Dendritic cell treated with granulocyte-macrophage colony-stimulating factor and Interleukin-4, amounts not matched to agents 40 ng/mL and 50 ng/mL, for 4 days (primary cell): Measurements from ENCODE around the gene RNF157.
"Not testable (repeated sequence)": the region's sequence is repeated elsewhere in the genome, so short reads cannot be mapped to it uniquely, and the experiment has no call there.

ENCODE experiments used
- H3K27ac Mint-ChIP-seq: one replicate; pipeline ENCODE4 v1.8.0; 2022; ENCODE audit warnings: mild to moderate bottlenecking, mixed read lengths
- H3K27me3 Mint-ChIP-seq: one replicate; pipeline ENCODE4 v1.8.0; 2022; ENCODE audit warnings: mild to moderate bottlenecking, mixed read lengths
- H3K36me3 Mint-ChIP-seq: one replicate; pipeline ENCODE4 v1.8.0; 2022; ENCODE audit warnings: low read depth, mixed read lengths
- H3K4me1 Mint-ChIP-seq: one replicate; pipeline ENCODE4 v1.8.0; 2022; ENCODE audit warnings: low read depth, mixed read lengths
- H3K4me3 Mint-ChIP-seq: one replicate; pipeline ENCODE4 v1.8.0; 2022; ENCODE audit warnings: mild to moderate bottlenecking, moderate library complexity, mixed read lengths
- H3K9me3 Mint-ChIP-seq: one replicate; pipeline ENCODE4 v1.8.0; 2022; ENCODE audit warnings: mixed read lengths
- intact Hi-C: fragments of 100-400 bp; cut with micrococcal nuclease; formaldehyde crosslinking; loops from one replicate; pipeline ENCODE4 v1.15.0; 2022

Gene RNF157

GRCh38 chr17:76253841-76254240 is 13.5 kb upstream of the RNF157 start:
- Mint-ChIP-seq H3K9me3 (no peaks in the 10 kb centered on the region), H3K27me3 (peaks cover 2% of the 10 kb centered on the region), H3K27ac (no peak overlapping the region), H3K36me3 (no peaks in the 10 kb centered on the region), H3K4me1 (peaks cover 24% of the 10 kb centered on the region), H3K4me3 (no peak overlapping the region)
- intact Hi-C loops, result no loop called here

GRCh38 chr17:76252967-76253766 is 12.9 kb upstream of the RNF157 start:
- H3K27me3 Mint-ChIP-seq, H3K36me3 Mint-ChIP-seq, intact Hi-C loops, H3K9me3 Mint-ChIP-seq, H3K4me3 Mint-ChIP-seq: not testable (repeated sequence)
- Mint-ChIP-seq H3K4me1 (peaks cover 28% of the 10 kb centered on the region), H3K27ac (peak overlapping the region; percentile 90)

GRCh38 chr17:76252040-76252954 is 12.0 kb upstream of the RNF157 start:
- H3K27me3 Mint-ChIP-seq, result peaks cover 2% of the 10 kb centered on the region
- no peaks in the 10 kb centered on the region for H3K36me3 Mint-ChIP-seq
- H3K27ac Mint-ChIP-seq, result peak overlapping the region; percentile 90
- no peaks in the 10 kb centered on the region for H3K9me3 Mint-ChIP-seq
- H3K4me3 Mint-ChIP-seq, result peak overlapping the region; percentile 62
- H3K4me1 Mint-ChIP-seq, result peaks cover 36% of the 10 kb centered on the region
- intact Hi-C loops, result no loop called here

DNA sequence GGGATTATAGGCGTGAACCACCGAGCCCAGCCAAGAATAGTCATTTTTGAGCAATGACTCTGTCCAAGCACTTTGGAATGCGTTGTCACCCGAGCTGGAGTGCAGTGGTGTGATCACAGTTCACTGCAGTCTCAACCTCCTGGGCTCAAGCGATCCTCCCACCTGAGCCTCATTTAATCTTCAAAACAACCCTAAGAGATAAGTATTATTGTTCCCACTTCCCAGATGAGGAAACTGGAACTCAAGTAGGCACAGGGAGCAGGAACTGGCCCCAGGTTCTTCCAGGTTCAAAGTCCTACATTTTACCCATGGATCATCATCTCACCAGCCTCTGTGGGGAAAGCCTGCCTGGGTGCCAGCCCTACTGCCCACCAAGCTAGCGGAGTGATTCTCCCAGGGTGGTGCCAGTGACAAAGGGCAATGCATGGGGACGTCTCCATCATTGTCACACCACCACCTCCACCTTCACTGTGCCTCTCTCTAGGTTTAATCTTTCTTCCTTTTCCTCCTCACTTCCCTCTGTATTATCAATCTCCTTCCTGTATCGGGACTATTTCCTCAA is 11.3 kb upstream of the RNF157 start:
- H3K27ac Mint-ChIP-seq, result peak overlapping the region; percentile 90
- H3K36me3 Mint-ChIP-seq, result no peaks in the 10 kb centered on the region
- H3K4me1 Mint-ChIP-seq, result peaks cover 42% of the 10 kb centered on the region
- intact Hi-C loops, result no loop called here
- no peaks in the 10 kb centered on the region for H3K9me3 Mint-ChIP-seq
- peaks cover 2% of the 10 kb centered on the region for H3K27me3 Mint-ChIP-seq
- no peak overlapping the region for H3K4me3 Mint-ChIP-seq

- no peak overlapping the region for H3K4me3 Mint-ChIP-seq
- peaks cover 51% of the 10 kb centered on the region for H3K4me1 Mint-ChIP-seq
- intact Hi-C loops, result no loop called here
- H3K27me3 Mint-ChIP-seq, result peaks cover 2% of the 10 kb centered on the region
- no peaks in the 10 kb centered on the region for H3K36me3 Mint-ChIP-seq
- H3K9me3 Mint-ChIP-seq, result no peaks in the 10 kb centered on the region
- no peak overlapping the region for H3K27ac Mint-ChIP-seq
Measured at GRCh38 chr17:76250141-76250540, 9.8 kb upstream of the RNF157 start.

DNA sequence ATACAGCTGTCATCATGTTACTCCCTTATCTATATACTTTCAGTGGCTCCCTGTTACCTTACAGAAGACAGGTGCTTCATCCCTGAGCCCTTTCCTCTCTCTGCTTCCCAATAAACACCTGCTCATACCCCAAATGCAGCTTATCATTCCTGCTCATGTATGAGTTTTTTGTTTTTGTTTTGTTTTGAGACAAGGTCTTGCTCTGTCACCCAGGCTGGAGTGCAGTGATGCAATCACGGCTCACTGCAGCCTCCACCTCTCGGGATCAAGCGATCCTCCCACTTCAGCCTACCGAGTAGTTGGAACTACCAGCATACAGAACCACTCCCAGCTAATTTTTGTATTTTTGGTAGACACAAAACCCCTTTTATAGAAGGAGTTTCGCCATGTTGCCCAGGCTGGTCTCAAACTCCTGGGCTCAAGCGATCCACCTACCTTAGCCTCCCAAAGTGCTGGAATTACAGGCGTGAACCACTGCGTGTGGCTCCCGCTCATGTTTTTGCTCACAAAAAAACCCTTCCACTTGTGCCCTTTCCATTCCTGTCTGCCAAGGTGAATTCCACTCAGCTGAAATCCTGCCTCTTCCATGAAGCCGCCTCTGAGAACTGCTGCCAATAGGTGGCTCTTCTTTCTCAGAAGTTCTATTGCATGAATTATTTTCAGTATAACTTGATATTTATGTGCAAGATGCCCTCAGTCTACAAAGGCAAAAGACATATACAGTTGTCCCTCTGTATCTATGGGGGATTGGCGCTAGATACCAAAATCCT is 7.9 kb upstream of the RNF157 start:
- Mint-ChIP-seq H3K9me3 (no peaks in the 10 kb centered on the region), H3K36me3 (no peaks in the 10 kb centered on the region), H3K27me3 (peaks cover 19% of the 10 kb centered on the region), H3K4me1 (peaks cover 56% of the 10 kb centered on the region), H3K4me3 (no peak overlapping the region), H3K27ac (peak overlapping the region; percentile 36)
- intact Hi-C loops, result no loop called here

GRCh38 chr17:76247304-76247703 is 7.0 kb upstream of the RNF157 start:
- no peaks in the 10 kb centered on the region for H3K36me3 Mint-ChIP-seq
- H3K27ac Mint-ChIP-seq, result no peak overlapping the region
- intact Hi-C loops, result no loop called here
- H3K4me3 Mint-ChIP-seq, result no peak overlapping the region
- H3K9me3 Mint-ChIP-seq, result no peaks in the 10 kb centered on the region
- H3K27me3 Mint-ChIP-seq, result peaks cover 28% of the 10 kb centered on the region
- peaks cover 47% of the 10 kb centered on the region for H3K4me1 Mint-ChIP-seq

GRCh38 chr17:76246080-76247066 is 6.1 kb upstream of the RNF157 start:
- intact Hi-C loops, result no loop called here

GRCh38 chr17:76244721-76245120 is 4.4 kb upstream of the RNF157 start:
- not testable (repeated sequence) for H3K9me3 Mint-ChIP-seq, H3K4me3 Mint-ChIP-seq, H3K36me3 Mint-ChIP-seq, H3K27ac Mint-ChIP-seq
- Mint-ChIP-seq H3K4me1 (peaks cover 42% of the 10 kb centered on the region), H3K27me3 (peaks cover 48% of the 10 kb centered on the region)
- intact Hi-C loops, result loop anchor here (5.0 kb wide), 1 partner anchor 33 kb away; no protein-coding TSS in a partner anchor

More at GRCh38 chr17:76246080-76247066, 6.1 kb upstream of the RNF157 start:
- Mint-ChIP-seq H3K4me1 (peaks cover 39% of the 10 kb centered on the region), H3K27ac (peak overlapping the region; percentile 73), H3K27me3 (peaks cover 37% of the 10 kb centered on the region), H3K4me3 (peak overlapping the region; percentile 2), H3K36me3 (no peaks in the 10 kb centered on the region), H3K9me3 (no peaks in the 10 kb centered on the region)

GRCh38 chr17:76243826-76244679 is 3.8 kb upstream of the RNF157 start:
- no peaks in the 10 kb centered on the region for H3K36me3 Mint-ChIP-seq
- no peak overlapping the region for H3K4me3 Mint-ChIP-seq
- no peak overlapping the region for H3K27ac Mint-ChIP-seq
- H3K9me3 Mint-ChIP-seq, result no peaks in the 10 kb centered on the region
- intact Hi-C loops, result loop anchor here (5.0 kb wide), 1 partner anchor 33 kb away; no protein-coding TSS in a partner anchor
- H3K4me1 Mint-ChIP-seq, result peaks cover 42% of the 10 kb centered on the region
- H3K27me3 Mint-ChIP-seq, result peaks cover 52% of the 10 kb centered on the region

DNA sequence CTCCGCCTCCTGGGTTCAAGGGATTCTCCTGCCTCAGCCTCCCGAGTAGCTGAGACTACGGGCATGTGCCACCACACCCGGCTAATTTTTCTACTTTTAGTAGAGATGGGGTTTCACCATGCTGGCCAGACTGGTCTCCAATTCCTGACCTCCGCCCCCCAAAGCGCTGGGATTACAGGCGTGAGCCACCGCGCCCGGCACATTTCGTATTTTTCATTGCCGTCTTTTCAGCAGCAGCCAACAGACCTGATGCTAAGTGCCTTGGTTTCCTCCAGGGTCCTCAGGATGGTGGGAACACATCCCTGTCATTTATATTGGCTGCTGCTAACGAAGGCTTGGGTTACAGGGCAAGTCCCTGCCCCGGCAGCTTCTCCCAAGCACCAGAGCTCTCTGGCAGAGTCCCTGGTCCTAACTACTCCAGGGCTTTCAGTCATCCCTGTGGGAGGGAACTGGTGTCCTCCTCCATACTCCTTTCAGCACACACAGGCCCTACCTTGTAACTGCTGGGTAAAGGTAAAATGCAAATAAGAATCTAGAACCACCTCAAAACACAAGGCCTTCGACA is 1.5 kb upstream of the RNF157 start:
- H3K4me3 Mint-ChIP-seq, result no peak overlapping the region
- no peaks in the 10 kb centered on the region for H3K36me3 Mint-ChIP-seq
- peaks cover 26% of the 10 kb centered on the region for H3K4me1 Mint-ChIP-seq
- no peak overlapping the region for H3K27ac Mint-ChIP-seq
- peaks cover 70% of the 10 kb centered on the region for H3K27me3 Mint-ChIP-seq
- intact Hi-C loops, result loop anchor here (5.0 kb wide), 1 partner anchor 36 kb away; no protein-coding TSS in a partner anchor
- H3K9me3 Mint-ChIP-seq, result no peaks in the 10 kb centered on the region

- Mint-ChIP-seq H3K4me3 (peak overlapping the region; percentile 72), H3K4me1 (peaks cover 20% of the 10 kb centered on the region), H3K27ac (peak overlapping the region; percentile 20), H3K27me3 (peaks cover 70% of the 10 kb centered on the region), H3K36me3 (no peaks in the 10 kb centered on the region), H3K9me3 (no peaks in the 10 kb centered on the region)
- intact Hi-C loops, result loop anchor here (5.0 kb wide), 1 partner anchor 36 kb away; no protein-coding TSS in a partner anchor
Measured at GRCh38 chr17:76241204-76241538, 878 bp upstream of the RNF157 start.
